ENCODE results near the gene SPACA6. TPM values are rescaled to one million over a fixed set of nuclear protein-coding genes. Genes with fewer than 3 reads are reported as not detected.

SPACA6 gene
- total and polyA plus RNA-seq, 2 experiments from 2014 or later, result 5.1 to 11.5 TPM

DNA sequence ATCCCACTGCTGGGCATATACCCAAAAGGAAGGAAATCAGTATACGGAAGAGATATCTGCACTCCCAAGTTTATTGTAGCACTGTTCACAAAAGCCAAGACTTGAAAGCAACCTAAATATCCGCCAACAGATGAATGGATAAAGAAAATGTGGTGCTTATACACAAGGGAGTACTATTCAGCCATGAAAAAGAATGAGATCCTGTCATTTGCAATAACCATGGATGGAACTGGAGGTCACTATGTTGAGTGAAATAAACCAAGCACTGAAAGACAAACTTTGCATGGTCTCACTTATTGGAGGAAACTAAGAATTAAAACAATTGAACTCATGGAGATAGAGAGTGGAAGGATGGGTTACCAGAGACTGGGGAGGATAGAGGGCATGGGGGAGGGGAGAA is 40.0 kb upstream of the SPACA6 start:
- no peaks in the 10 kb centered on the region; the same call in 2 of the 3 replicates for H3K4me1 Mint-ChIP-seq
- no peak overlapping the region for H3K27ac Mint-ChIP-seq
- no peaks in the 10 kb centered on the region for H3F3A ChIP-seq (replicated peaks; ENCODE audit: low read depth)
- 0 out of 2 replicates have a peak, but pooled peaks cover 5% of the 10 kb centered on the region for H3K9me2 ChIP-seq (ENCODE audit: insufficient read depth)
- no peak overlapping the region for H2AFZ ChIP-seq
- no peak overlapping the region for H3K27ac ChIP-seq (ENCODE audit: low read depth)
- no peaks in the 10 kb centered on the region for H3K27me3 ChIP-seq (ENCODE audit: insufficient read depth)
- H3K4me3 Mint-ChIP-seq, result no peak overlapping the region
- H3K4me3 ChIP-seq, result no peak overlapping the region
- no peaks in the 10 kb centered on the region for H3K79me2 ChIP-seq (replicated peaks; ENCODE audit: insufficient read depth)
- no peak overlapping the region for H3K4me2 ChIP-seq
- no peaks in the 10 kb centered on the region for H3K36me3 ChIP-seq (ENCODE audit: insufficient read depth)
- peaks cover 16% of the 10 kb centered on the region for H3K36me3 Mint-ChIP-seq (ENCODE audit: low read depth)
- H3K27me3 Mint-ChIP-seq (ENCODE audit: insufficient read depth, low read depth, poor library complexity), result no peaks in the 10 kb centered on the region
- H4K20me1 ChIP-seq (replicated peaks; ENCODE audit: insufficient read depth), result no peaks in the 10 kb centered on the region
- H3K4me1 ChIP-seq (ENCODE audit: insufficient read depth), result no peaks in the 10 kb centered on the region
- TF ChIP-seq, protein P1, sequence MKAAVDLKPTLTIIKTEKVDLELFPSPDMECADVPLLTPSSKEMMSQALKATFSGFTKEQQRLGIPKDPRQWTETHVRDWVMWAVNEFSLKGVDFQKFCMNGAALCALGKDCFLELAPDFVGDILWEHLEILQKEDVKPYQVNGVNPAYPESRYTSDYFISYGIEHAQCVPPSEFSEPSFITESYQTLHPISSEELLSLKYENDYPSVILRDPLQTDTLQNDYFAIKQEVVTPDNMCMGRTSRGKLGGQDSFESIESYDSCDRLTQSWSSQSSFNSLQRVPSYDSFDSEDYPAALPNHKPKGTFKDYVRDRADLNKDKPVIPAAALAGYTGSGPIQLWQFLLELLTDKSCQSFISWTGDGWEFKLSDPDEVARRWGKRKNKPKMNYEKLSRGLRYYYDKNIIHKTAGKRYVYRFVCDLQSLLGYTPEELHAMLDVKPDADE (IDR thresholded peaks at IDR 0.05), result no peak
- TF ChIP-seq EZH2phosphoT487 (IDR thresholded peaks at IDR 0.05; ENCODE audit: unreplicated experiment) (no peak), JUNB (IDR thresholded peaks at IDR 0.05; ENCODE audit: unreplicated experiment) (no peak), ZNF331 (CRISPR knock-in tag; IDR thresholded peaks at IDR 0.05; ENCODE audit: low read depth) (no peak), NANOG (IDR thresholded peaks at IDR 0.05; ENCODE audit: borderline replicate concordance) (no peak), POLR2AphosphoS5 (IDR thresholded peaks at IDR 0.05; ENCODE audit: low read depth) (no peak), EZH2 (IDR thresholded peaks at IDR 0.05; ENCODE audit: low read depth, unreplicated experiment) (no peak), STAT1 (IDR thresholded peaks at IDR 0.05; ENCODE audit: unreplicated experiment) (no peak), CREB1 (CRISPR knock-in tag; IDR thresholded peaks at IDR 0.05; ENCODE audit: low read depth) (no peak), ZNF114 (CRISPR knock-in tag; IDR thresholded peaks at IDR 0.05) (no peak)
- TF ChIP-seq, protein P2, sequence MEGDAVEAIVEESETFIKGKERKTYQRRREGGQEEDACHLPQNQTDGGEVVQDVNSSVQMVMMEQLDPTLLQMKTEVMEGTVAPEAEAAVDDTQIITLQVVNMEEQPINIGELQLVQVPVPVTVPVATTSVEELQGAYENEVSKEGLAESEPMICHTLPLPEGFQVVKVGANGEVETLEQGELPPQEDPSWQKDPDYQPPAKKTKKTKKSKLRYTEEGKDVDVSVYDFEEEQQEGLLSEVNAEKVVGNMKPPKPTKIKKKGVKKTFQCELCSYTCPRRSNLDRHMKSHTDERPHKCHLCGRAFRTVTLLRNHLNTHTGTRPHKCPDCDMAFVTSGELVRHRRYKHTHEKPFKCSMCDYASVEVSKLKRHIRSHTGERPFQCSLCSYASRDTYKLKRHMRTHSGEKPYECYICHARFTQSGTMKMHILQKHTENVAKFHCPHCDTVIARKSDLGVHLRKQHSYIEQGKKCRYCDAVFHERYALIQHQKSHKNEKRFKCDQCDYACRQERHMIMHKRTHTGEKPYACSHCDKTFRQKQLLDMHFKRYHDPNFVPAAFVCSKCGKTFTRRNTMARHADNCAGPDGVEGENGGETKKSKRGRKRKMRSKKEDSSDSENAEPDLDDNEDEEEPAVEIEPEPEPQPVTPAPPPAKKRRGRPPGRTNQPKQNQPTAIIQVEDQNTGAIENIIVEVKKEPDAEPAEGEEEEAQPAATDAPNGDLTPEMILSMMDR (conservative IDR thresholded peaks at IDR 0.05; ENCODE audit: low read depth in 2 of 2), result no peak
- TF ChIP-seq, protein P3, sequence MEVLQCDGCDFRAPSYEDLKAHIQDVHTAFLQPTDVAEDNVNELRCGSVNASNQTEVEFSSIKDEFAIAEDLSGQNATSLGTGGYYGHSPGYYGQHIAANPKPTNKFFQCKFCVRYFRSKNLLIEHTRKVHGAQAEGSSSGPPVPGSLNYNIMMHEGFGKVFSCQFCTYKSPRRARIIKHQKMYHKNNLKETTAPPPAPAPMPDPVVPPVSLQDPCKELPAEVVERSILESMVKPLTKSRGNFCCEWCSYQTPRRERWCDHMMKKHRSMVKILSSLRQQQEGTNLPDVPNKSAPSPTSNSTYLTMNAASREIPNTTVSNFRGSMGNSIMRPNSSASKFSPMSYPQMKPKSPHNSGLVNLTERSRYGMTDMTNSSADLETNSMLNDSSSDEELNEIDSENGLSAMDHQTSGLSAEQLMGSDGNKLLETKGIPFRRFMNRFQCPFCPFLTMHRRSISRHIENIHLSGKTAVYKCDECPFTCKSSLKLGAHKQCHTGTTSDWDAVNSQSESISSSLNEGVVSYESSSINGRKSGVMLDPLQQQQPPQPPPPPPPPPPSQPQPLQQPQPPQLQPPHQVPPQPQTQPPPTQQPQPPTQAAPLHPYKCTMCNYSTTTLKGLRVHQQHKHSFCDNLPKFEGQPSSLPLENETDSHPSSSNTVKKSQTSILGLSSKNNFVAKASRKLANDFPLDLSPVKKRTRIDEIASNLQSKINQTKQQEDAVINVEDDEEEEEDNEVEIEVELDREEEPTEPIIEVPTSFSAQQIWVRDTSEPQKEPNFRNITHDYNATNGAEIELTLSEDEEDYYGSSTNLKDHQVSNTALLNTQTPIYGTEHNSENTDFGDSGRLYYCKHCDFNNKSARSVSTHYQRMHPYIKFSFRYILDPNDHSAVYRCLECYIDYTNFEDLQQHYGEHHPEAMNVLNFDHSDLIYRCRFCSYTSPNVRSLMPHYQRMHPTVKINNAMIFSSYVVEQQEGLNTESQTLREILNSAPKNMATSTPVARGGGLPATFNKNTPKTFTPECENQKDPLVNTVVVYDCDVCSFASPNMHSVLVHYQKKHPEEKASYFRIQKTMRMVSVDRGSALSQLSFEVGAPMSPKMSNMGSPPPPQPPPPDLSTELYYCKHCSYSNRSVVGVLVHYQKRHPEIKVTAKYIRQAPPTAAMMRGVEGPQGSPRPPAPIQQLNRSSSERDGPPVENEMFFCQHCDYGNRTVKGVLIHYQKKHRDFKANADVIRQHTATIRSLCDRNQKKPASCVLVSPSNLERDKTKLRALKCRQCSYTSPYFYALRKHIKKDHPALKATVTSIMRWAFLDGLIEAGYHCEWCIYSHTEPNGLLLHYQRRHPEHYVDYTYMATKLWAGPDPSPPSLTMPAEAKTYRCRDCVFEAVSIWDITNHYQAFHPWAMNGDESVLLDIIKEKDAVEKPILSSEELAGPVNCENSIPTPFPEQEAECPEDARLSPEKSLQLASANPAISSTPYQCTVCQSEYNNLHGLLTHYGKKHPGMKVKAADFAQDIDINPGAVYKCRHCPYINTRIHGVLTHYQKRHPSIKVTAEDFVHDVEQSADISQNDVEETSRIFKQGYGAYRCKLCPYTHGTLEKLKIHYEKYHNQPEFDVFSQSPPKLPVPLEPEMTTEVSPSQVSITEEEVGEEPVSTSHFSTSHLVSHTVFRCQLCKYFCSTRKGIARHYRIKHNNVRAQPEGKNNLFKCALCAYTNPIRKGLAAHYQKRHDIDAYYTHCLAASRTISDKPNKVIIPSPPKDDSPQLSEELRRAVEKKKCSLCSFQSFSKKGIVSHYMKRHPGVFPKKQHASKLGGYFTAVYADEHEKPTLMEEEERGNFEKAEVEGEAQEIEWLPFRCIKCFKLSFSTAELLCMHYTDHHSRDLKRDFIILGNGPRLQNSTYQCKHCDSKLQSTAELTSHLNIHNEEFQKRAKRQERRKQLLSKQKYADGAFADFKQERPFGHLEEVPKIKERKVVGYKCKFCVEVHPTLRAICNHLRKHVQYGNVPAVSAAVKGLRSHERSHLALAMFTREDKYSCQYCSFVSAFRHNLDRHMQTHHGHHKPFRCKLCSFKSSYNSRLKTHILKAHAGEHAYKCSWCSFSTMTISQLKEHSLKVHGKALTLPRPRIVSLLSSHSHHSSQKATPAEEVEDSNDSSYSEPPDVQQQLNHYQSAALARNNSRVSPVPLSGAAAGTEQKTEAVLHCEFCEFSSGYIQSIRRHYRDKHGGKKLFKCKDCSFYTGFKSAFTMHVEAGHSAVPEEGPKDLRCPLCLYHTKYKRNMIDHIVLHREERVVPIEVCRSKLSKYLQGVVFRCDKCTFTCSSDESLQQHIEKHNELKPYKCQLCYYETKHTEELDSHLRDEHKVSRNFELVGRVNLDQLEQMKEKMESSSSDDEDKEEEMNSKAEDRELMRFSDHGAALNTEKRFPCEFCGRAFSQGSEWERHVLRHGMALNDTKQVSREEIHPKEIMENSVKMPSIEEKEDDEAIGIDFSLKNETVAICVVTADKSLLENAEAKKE (CRISPR knock-in tag; IDR thresholded peaks at IDR 0.05), result no peak
- TF ChIP-seq, protein P4, sequence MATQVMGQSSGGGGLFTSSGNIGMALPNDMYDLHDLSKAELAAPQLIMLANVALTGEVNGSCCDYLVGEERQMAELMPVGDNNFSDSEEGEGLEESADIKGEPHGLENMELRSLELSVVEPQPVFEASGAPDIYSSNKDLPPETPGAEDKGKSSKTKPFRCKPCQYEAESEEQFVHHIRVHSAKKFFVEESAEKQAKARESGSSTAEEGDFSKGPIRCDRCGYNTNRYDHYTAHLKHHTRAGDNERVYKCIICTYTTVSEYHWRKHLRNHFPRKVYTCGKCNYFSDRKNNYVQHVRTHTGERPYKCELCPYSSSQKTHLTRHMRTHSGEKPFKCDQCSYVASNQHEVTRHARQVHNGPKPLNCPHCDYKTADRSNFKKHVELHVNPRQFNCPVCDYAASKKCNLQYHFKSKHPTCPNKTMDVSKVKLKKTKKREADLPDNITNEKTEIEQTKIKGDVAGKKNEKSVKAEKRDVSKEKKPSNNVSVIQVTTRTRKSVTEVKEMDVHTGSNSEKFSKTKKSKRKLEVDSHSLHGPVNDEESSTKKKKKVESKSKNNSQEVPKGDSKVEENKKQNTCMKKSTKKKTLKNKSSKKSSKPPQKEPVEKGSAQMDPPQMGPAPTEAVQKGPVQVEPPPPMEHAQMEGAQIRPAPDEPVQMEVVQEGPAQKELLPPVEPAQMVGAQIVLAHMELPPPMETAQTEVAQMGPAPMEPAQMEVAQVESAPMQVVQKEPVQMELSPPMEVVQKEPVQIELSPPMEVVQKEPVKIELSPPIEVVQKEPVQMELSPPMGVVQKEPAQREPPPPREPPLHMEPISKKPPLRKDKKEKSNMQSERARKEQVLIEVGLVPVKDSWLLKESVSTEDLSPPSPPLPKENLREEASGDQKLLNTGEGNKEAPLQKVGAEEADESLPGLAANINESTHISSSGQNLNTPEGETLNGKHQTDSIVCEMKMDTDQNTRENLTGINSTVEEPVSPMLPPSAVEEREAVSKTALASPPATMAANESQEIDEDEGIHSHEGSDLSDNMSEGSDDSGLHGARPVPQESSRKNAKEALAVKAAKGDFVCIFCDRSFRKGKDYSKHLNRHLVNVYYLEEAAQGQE (IDR thresholded peaks at IDR 0.05; ENCODE audit: unreplicated experiment), result no peak
- DNase-seq (ENCODE audit: low spot score), result no peak
- H3K9me3 Mint-ChIP-seq, result peaks cover 76% of the 10 kb centered on the region
- ATAC-seq, result no peak
